ENCODE measurements around the gene SDC4. TPM values are rescaled to one million over a fixed set of nuclear protein-coding genes. Genes with fewer than 3 reads are reported as not detected.

The SDC4 gene
- total RNA-seq (10 to 100 TPM; 91.3 to 98.1 TPM), polyA plus RNA-seq (1.5 TPM)

DNA sequence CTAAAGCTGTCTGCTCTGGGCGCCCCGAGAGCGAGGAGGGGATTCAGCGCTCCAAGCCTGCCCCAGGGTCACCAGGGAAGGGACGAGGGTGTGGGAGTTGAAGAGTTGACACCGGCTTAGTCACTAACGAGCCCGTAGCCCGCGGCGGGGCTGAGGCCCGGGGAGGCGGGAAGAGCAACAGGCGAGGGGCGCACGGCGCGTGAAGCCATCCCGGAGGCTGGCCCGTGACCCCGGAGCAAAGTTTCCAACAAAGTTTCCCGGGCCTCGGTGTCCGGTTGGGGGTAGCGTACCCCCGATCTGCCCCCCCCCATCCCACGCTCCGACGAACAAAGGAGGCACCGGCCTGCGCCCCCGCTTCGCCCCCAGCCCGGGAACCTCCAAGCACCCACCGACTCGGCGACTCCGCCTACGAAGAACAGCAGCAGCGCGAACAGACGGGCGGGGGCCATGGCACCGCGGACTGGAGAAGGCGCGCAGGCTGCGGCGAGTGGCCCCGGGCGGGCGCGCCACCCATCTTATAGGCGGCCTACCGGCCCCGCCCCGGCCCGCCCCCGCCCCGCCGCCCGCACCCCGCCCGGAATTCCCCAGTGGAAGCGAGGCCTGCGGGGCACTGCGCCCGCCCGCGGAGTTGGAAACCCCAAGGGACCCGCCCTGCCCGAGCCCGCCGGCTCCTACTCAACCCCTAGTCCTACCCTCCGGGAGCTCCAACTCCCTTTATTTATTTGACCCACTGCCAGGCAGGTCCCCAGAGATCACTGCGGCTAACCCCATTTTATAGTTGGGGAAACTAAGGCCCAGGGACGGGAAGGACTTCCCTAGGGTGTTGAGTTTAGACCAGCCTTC lies at the start of gene SDC4:
Gene SDC4, minus strand, starts transcription at position 489 of the 843 bp plus-strand sequence. Its CDS starts 40 bp downstream, at position 449.
- Mint-ChIP-seq H3K36me3 (no peaks in the 10 kb centered on the region), H3K27me3 (peaks cover 2 to 3% of the 10 kb centered on the region in 2 donors), H3K9me3 (no peaks in the 10 kb centered on the region), H3K4me3 (peak within 1 kb of the TSS; percentile 62 to 91 (median 79)), H3K27ac (peak within 1 kb of the TSS in 6 of 8 donors; percentile 38 to 70 (median 60)), H3K4me1 (peaks cover 13 to 14% (median 14%) of the 10 kb centered on the region in 3 donors)
- peak within 1 kb of the TSS; percentile 54 for H3K27ac ChIP-seq (ENCODE audit: low read depth, low read length)
- H3K36me3 ChIP-seq (ENCODE audit: insufficient read depth, low read length): no peaks in the 10 kb centered on the region
- peak; percentile 14 to 65 (median 50) for DNase-seq
- CTCF ChIA-PET: interaction anchor here (0.9 to 2.2 kb wide), 5 partner anchors 12 to 90 kb away, joined by 3 to 9 read pairs (median 4); no protein-coding TSS in a partner anchor
- H3K9me3 ChIP-seq (ENCODE audit: low read length): no peaks in the 10 kb centered on the region
- H3K4me3 ChIP-seq (ENCODE audit: low read length): peak within 1 kb of the TSS; percentile 54
- POLR2A ChIA-PET: interaction anchor here (0.9 to 1.6 kb wide), 2 partner anchors 8 to 12 kb away, joined by 3 to 4 read pairs; no protein-coding TSS in a partner anchor
- H3K4me1 ChIP-seq (ENCODE audit: insufficient read depth, low read length): peaks cover 8% of the 10 kb centered on the region
- no peaks in the 10 kb centered on the region for H3K27me3 ChIP-seq (ENCODE audit: insufficient read depth, low read length, poor library complexity, severe bottlenecking)

DNA sequence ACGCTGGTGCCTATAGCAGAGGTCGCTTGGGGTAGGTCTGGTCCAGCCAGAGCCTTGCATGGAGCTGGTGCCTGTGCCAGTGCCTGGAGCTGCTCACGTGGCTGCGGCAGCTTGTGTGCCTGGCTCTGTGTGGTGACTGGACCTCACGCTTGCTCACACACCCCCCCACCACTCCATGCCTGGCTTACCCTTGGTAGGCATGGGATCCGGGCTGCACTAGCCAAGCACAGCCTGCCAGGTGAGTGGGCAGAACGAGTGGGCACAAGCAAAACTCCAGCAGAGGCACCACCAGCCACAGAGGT lies 46.8 kb upstream of the SDC4 start:
- Mint-ChIP-seq H3K4me1 (peaks cover 2 to 10% (median 3%) of the 10 kb centered on the region in 3 donors), H3K4me3 (no peak overlapping the region), H3K9me3 (peaks cover 2 to 7% (median 4%) of the 10 kb centered on the region in 5 donors), H3K36me3 (peaks cover 12 to 16% (median 13%) of the 10 kb centered on the region in 3 donors), H3K27ac (no peak overlapping the region), H3K27me3 (no peaks in the 10 kb centered on the region)
- POLR2A ChIA-PET: no interaction called here
- H3K4me1 ChIP-seq (ENCODE audit: insufficient read depth, low read length): no peaks in the 10 kb centered on the region
- CTCF ChIA-PET: interaction anchor here (0.9 to 1.6 kb wide), 3 partner anchors 21 to 42 kb away, joined by 3 to 8 read pairs (median 5); no protein-coding TSS in a partner anchor
- no peak overlapping the region for H3K27ac ChIP-seq (ENCODE audit: low read depth, low read length)
- H3K27me3 ChIP-seq (ENCODE audit: insufficient read depth, low read length, poor library complexity, severe bottlenecking): no peaks in the 10 kb centered on the region
- no peak for DNase-seq
- no peak overlapping the region for H3K4me3 ChIP-seq (ENCODE audit: low read length)
- no peaks in the 10 kb centered on the region for H3K36me3 ChIP-seq (ENCODE audit: insufficient read depth, low read length)
- H3K9me3 ChIP-seq (ENCODE audit: low read length): no peaks in the 10 kb centered on the region

DNA sequence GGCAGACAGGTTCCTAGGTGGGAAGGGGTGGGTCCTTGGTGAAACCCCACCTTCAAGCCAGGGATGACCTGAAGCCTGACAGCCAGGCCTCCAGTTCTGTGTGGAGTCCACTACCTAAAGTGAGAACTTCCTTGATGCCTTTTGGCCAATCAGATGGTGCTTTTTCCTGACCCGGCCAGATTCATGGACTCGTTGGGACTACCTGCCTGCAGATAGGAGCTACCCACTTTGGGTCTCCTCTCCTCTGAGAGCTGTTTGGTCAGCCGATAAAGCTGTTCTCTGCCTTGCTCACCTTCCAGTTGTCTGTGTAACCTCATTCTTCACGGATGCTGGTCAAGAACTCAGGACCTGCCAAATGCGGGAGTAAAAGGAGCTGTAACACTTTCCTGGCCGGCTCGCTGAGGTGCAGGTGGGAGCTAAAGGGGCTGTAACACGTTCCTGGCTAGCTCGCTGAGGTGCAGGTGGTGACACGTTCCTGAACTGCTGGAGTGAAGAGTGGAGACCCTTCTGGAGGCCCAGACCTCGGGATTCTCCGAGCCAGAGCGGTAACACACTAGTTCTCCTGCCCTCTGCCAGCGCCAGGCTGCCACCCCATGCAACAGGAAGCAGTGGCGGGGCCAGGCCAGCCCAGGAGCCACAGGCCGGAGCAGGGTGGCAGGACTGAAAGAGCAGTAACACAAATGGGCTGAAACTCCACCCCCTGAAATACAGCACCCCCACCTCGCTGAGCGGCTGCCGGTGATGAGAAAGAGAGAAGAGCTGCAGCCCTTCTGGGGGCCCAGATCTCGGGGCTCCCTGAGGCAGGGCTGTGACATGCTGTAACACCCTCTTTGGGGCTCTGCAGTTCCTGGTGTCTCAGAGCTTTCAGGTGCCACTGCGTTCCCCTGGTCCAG lies 46.2 kb upstream of the SDC4 start:
- H3K27me3 ChIP-seq (ENCODE audit: insufficient read depth, low read length, poor library complexity, severe bottlenecking): no peaks in the 10 kb centered on the region
- peaks cover 0 to 2% (median 0%) of the 10 kb centered on the region in 5 donors for H3K9me3 Mint-ChIP-seq
- no peaks in the 10 kb centered on the region for H3K27me3 Mint-ChIP-seq
- no peak overlapping the region for H3K27ac ChIP-seq (ENCODE audit: low read depth, low read length)
- POLR2A ChIA-PET: no interaction called here
- peaks cover 6 to 10% (median 8%) of the 10 kb centered on the region in 3 donors for H3K36me3 Mint-ChIP-seq
- CTCF ChIA-PET: interaction anchor here (0.9 to 1.6 kb wide), 4 partner anchors 20 to 42 kb away, joined by 3 to 8 read pairs (median 4); no protein-coding TSS in a partner anchor
- no peak for DNase-seq
- no peaks in the 10 kb centered on the region for H3K9me3 ChIP-seq (ENCODE audit: low read length)
- H3K27ac Mint-ChIP-seq: no peak overlapping the region
- no peaks in the 10 kb centered on the region for H3K36me3 ChIP-seq (ENCODE audit: insufficient read depth, low read length)
- H3K4me1 Mint-ChIP-seq: peaks cover 2 to 10% (median 3%) of the 10 kb centered on the region in 3 donors
- H3K4me3 ChIP-seq (ENCODE audit: low read length): no peak overlapping the region
- H3K4me1 ChIP-seq (ENCODE audit: insufficient read depth, low read length): no peaks in the 10 kb centered on the region
- no peak overlapping the region for H3K4me3 Mint-ChIP-seq

- peaks cover 2 to 10% (median 3%) of the 10 kb centered on the region in 3 donors for H3K4me1 Mint-ChIP-seq
- Histone ChIP-seq H3K4me1 (ENCODE audit: insufficient read depth, low read length) (no peaks in the 10 kb centered on the region), H3K9me3 (ENCODE audit: low read length) (no peaks in the 10 kb centered on the region), H3K4me3 (ENCODE audit: low read length) (no peak overlapping the region), H3K36me3 (ENCODE audit: insufficient read depth, low read length) (no peaks in the 10 kb centered on the region), H3K27me3 (ENCODE audit: insufficient read depth, low read length, poor library complexity, severe bottlenecking) (no peaks in the 10 kb centered on the region), H3K27ac (ENCODE audit: low read depth, low read length) (no peak overlapping the region)
- H3K27me3 Mint-ChIP-seq: no peaks in the 10 kb centered on the region
- no peak overlapping the region for H3K27ac Mint-ChIP-seq
- no peak for DNase-seq
- H3K4me3 Mint-ChIP-seq: no peak overlapping the region
- no peaks in the 10 kb centered on the region for H3K9me3 Mint-ChIP-seq
- peaks cover 2 to 13% (median 5%) of the 10 kb centered on the region in 3 donors for H3K36me3 Mint-ChIP-seq
- ChIA-PET CTCF (interaction anchor here (0.6 to 1.9 kb wide), 4 partner anchors 19 to 44 kb away, joined by 3 to 7 read pairs (median 4); partner anchors contain the start of gene SYS1), POLR2A (no interaction called here)
These were observed 44.5 kb upstream of the SDC4 start for GRCh38 chr20:45392733-45393132.

- CTCF ChIA-PET: interaction anchor here (1.1 to 1.9 kb wide), 3 partner anchors 15 to 29 kb away, joined by 3 to 7 read pairs (median 4); partner anchors contain the start of gene SYS1
- POLR2A ChIA-PET: no interaction called here
- Mint-ChIP-seq H3K27me3 (no peaks in the 10 kb centered on the region), H3K4me1 (peaks cover 2 to 10% (median 3%) of the 10 kb centered on the region in 3 donors), H3K36me3 (peaks cover 10 to 19% (median 12%) of the 10 kb centered on the region in 3 donors), H3K27ac (peak overlapping the region in 2 of 8 donors; percentile 2 to 15), H3K4me3 (no peak overlapping the region), H3K9me3 (peaks cover 0 to 6% (median 0%) of the 10 kb centered on the region in 5 donors)
- Histone ChIP-seq H3K27ac (ENCODE audit: low read depth, low read length) (no peak overlapping the region), H3K9me3 (ENCODE audit: low read length) (no peaks in the 10 kb centered on the region), H3K4me3 (ENCODE audit: low read length) (no peak overlapping the region), H3K27me3 (ENCODE audit: insufficient read depth, low read length, poor library complexity, severe bottlenecking) (no peaks in the 10 kb centered on the region), H3K4me1 (ENCODE audit: insufficient read depth, low read length) (no peaks in the 10 kb centered on the region), H3K36me3 (ENCODE audit: insufficient read depth, low read length) (no peaks in the 10 kb centered on the region)
- no peak for DNase-seq
These were observed 43.3 kb upstream of the SDC4 start for GRCh38 chr20:45391559-45391958.

GRCh38 chr20:45390931-45391330 lies 42.7 kb upstream of the SDC4 start:
- H3K27ac Mint-ChIP-seq: peak overlapping the region in 1 of 8 donors; percentile 25
- no peaks in the 10 kb centered on the region for H3K4me1 ChIP-seq (ENCODE audit: insufficient read depth, low read length)
- CTCF ChIA-PET: interaction anchor here (1.1 to 1.9 kb wide), 2 partner anchors 15 to 17 kb away, joined by 3 to 7 read pairs; no protein-coding TSS in a partner anchor
- H3K4me3 ChIP-seq (ENCODE audit: low read length): no peak overlapping the region
- POLR2A ChIA-PET: no interaction called here
- H3K36me3 ChIP-seq (ENCODE audit: insufficient read depth, low read length): no peaks in the 10 kb centered on the region
- DNase-seq: no peak
- no peaks in the 10 kb centered on the region for H3K27me3 ChIP-seq (ENCODE audit: insufficient read depth, low read length, poor library complexity, severe bottlenecking)
- peaks cover 10 to 19% (median 12%) of the 10 kb centered on the region in 3 donors for H3K36me3 Mint-ChIP-seq
- H3K9me3 Mint-ChIP-seq: peaks cover 0 to 6% (median 0%) of the 10 kb centered on the region in 5 donors
- peaks cover 2 to 10% (median 3%) of the 10 kb centered on the region in 3 donors for H3K4me1 Mint-ChIP-seq
- no peaks in the 10 kb centered on the region for H3K9me3 ChIP-seq (ENCODE audit: low read length)
- H3K27ac ChIP-seq (ENCODE audit: low read depth, low read length): no peak overlapping the region
- no peak overlapping the region for H3K4me3 Mint-ChIP-seq
- H3K27me3 Mint-ChIP-seq: no peaks in the 10 kb centered on the region

DNA sequence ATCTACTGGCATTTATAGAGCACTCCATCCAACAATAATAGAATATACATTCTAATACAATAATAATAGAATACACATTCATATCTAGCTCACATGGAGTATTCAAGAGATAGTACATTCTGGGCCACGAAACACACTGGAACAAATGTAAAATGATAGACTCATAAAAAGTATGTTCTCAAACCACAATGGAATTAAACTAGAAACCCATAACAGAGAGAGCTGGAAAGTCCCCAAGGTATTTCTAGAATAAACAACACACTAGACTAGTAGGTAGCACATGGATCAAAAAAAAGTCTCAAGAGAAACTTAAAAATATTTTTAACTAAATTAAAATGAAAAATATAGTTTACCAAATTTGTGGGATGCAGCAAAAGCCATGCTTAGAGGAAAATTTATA lies 39.0 kb upstream of the SDC4 start:
- H3K4me1 Mint-ChIP-seq: peaks cover 2 to 10% (median 3%) of the 10 kb centered on the region in 3 donors
- Histone ChIP-seq H3K27ac (ENCODE audit: low read depth, low read length) (no peak overlapping the region), H3K9me3 (ENCODE audit: low read length) (no peaks in the 10 kb centered on the region), H3K4me3 (ENCODE audit: low read length) (no peak overlapping the region), H3K4me1 (ENCODE audit: insufficient read depth, low read length) (no peaks in the 10 kb centered on the region), H3K36me3 (ENCODE audit: insufficient read depth, low read length) (no peaks in the 10 kb centered on the region), H3K27me3 (ENCODE audit: insufficient read depth, low read length, poor library complexity, severe bottlenecking) (no peaks in the 10 kb centered on the region)
- peaks cover 8 to 12% (median 9%) of the 10 kb centered on the region in 3 donors for H3K36me3 Mint-ChIP-seq
- no peak overlapping the region for H3K27ac Mint-ChIP-seq
- H3K27me3 Mint-ChIP-seq: no peaks in the 10 kb centered on the region
- ChIA-PET POLR2A (no interaction called here), CTCF (interaction anchor here (0.9 to 3.0 kb wide), 4 partner anchors 10 to 50 kb away, joined by 3 to 19 read pairs (median 6); no protein-coding TSS in a partner anchor)
- no peak for DNase-seq
- peaks cover 0 to 6% (median 0%) of the 10 kb centered on the region in 5 donors for H3K9me3 Mint-ChIP-seq
- no peak overlapping the region for H3K4me3 Mint-ChIP-seq

All from CD8-positive, alpha-beta memory T cell (primary cell).